ENCODE data around the gene SERPINB6. TPM values are rescaled to one million over a fixed set of nuclear protein-coding genes. Genes with fewer than 3 reads are reported as not detected.

The SERPINB6 gene
- polyA plus RNA-seq, 1 donor (not counting 4 experiments of a cell fraction or from before 2014, with no cell fraction given) = 66.4 TPM

- Histone ChIP-seq H3K4me3 (ENCODE audit: control insufficient read depth in 2 of 3, extremely low read depth in 1 of 3, insufficient read depth in 2 of 3, low read depth in 1 of 3, low read length in 3 of 3) (no peak overlapping the region), H3K9me1 (ENCODE audit: control insufficient read depth, extremely low read depth, insufficient read depth, low read length) (no peaks in the 10 kb centered on the region), H3K27me3 (ENCODE audit: control insufficient read depth, extremely low read depth, insufficient read depth, low read length) (no peaks in the 10 kb centered on the region), H3K9ac (ENCODE audit: control insufficient read depth, extremely low read depth, insufficient read depth, low read length) (no peak overlapping the region), H3K4me2 (ENCODE audit: control insufficient read depth, extremely low read depth, insufficient read depth, low read depth, low read length) (no peak overlapping the region), H3K4me1 (ENCODE audit: control insufficient read depth, extremely low read depth, insufficient read depth, low read length) (no peaks in the 10 kb centered on the region), H3K9me3 (ENCODE audit: control insufficient read depth, low read depth, low read length) (no peaks in the 10 kb centered on the region), H4K20me1 (ENCODE audit: control insufficient read depth, extremely low read depth, insufficient read depth, low read length) (no peaks in the 10 kb centered on the region), H3K36me3 (ENCODE audit: control insufficient read depth in 2 of 2, extremely low read depth in 1 of 2, insufficient read depth in 2 of 2, low read length in 2 of 2) (peaks cover 5 to 13% of the 10 kb centered on the region in 2 experiments), H3K79me2 (ENCODE audit: control insufficient read depth, insufficient read depth, low read length) (no peaks in the 10 kb centered on the region), H2AFZ (ENCODE audit: control insufficient read depth, low read length) (no peak overlapping the region), H3K27ac (ENCODE audit: control insufficient read depth, insufficient read depth, low read length) (no peak overlapping the region)
- no peak for TF ChIP-seq EZH2 (IDR thresholded peaks at IDR 0.05; ENCODE audit: low read length)
- TF ChIP-seq, protein P1, sequence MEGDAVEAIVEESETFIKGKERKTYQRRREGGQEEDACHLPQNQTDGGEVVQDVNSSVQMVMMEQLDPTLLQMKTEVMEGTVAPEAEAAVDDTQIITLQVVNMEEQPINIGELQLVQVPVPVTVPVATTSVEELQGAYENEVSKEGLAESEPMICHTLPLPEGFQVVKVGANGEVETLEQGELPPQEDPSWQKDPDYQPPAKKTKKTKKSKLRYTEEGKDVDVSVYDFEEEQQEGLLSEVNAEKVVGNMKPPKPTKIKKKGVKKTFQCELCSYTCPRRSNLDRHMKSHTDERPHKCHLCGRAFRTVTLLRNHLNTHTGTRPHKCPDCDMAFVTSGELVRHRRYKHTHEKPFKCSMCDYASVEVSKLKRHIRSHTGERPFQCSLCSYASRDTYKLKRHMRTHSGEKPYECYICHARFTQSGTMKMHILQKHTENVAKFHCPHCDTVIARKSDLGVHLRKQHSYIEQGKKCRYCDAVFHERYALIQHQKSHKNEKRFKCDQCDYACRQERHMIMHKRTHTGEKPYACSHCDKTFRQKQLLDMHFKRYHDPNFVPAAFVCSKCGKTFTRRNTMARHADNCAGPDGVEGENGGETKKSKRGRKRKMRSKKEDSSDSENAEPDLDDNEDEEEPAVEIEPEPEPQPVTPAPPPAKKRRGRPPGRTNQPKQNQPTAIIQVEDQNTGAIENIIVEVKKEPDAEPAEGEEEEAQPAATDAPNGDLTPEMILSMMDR (optimal IDR thresholded peaks at IDR 0.05 in 1 of 3, IDR thresholded peaks at IDR 0.05 in 1 of 3, conservative IDR thresholded peaks at IDR 0.05 in 1 of 3; ENCODE audit: extremely low read depth in 1 of 3, insufficient read depth in 2 of 3, low read length in 3 of 3) = no peak
- dilution Hi-C loops (cut with MboI; ENCODE audit: extremely low pct_ligation_motif_present, low sequenced_read_pairs) = no loop called here
- DNase-seq (ENCODE audit: low read depth, low spot score) = no peak
- no peak for FAIRE-seq
These were observed 23.9 kb downstream of the SERPINB6 start for GRCh38 chr6:2947445-2947844.

- Histone ChIP-seq H4K20me1 (ENCODE audit: control insufficient read depth, extremely low read depth, insufficient read depth, low read length) (no peaks in the 10 kb centered on the region), H3K9me1 (ENCODE audit: control insufficient read depth, extremely low read depth, insufficient read depth, low read length) (no peaks in the 10 kb centered on the region), H3K36me3 (ENCODE audit: control insufficient read depth in 2 of 2, extremely low read depth in 1 of 2, insufficient read depth in 2 of 2, low read length in 2 of 2) (peaks cover 5 to 8% of the 10 kb centered on the region in 2 experiments), H3K4me1 (ENCODE audit: control insufficient read depth, extremely low read depth, insufficient read depth, low read length) (no peaks in the 10 kb centered on the region), H3K27ac (ENCODE audit: control insufficient read depth, insufficient read depth, low read length) (no peak overlapping the region), H2AFZ (ENCODE audit: control insufficient read depth, low read length) (no peak overlapping the region), H3K9ac (ENCODE audit: control insufficient read depth, extremely low read depth, insufficient read depth, low read length) (no peak overlapping the region), H3K27me3 (ENCODE audit: control insufficient read depth, extremely low read depth, insufficient read depth, low read length) (no peaks in the 10 kb centered on the region), H3K9me3 (ENCODE audit: control insufficient read depth, low read depth, low read length) (no peaks in the 10 kb centered on the region), H3K4me3 (ENCODE audit: control insufficient read depth in 2 of 3, extremely low read depth in 1 of 3, insufficient read depth in 2 of 3, low read depth in 1 of 3, low read length in 3 of 3) (no peak overlapping the region), H3K79me2 (ENCODE audit: control insufficient read depth, insufficient read depth, low read length) (no peaks in the 10 kb centered on the region), H3K4me2 (ENCODE audit: control insufficient read depth, extremely low read depth, insufficient read depth, low read depth, low read length) (no peak overlapping the region)
- dilution Hi-C loops (cut with MboI; ENCODE audit: extremely low pct_ligation_motif_present, low sequenced_read_pairs) = no loop called here
- no peak for TF ChIP-seq EZH2 (IDR thresholded peaks at IDR 0.05; ENCODE audit: low read length)
- TF ChIP-seq, protein P1 (optimal IDR thresholded peaks at IDR 0.05 in 1 of 3, IDR thresholded peaks at IDR 0.05 in 1 of 3, conservative IDR thresholded peaks at IDR 0.05 in 1 of 3; ENCODE audit: extremely low read depth in 1 of 3, insufficient read depth in 2 of 3, low read length in 3 of 3) = no peak
- FAIRE-seq (no peak), DNase-seq (ENCODE audit: low read depth, low spot score) (no peak)
These were observed 26.3 kb downstream of the SERPINB6 start for GRCh38 chr6:2945153-2945452.
